HG03097 (cell line): Measurements from ENCODE around the gene BMAL1.
"Not testable (repeated sequence)": the region's sequence is repeated elsewhere in the genome, so short reads cannot be mapped to it uniquely, and the experiment has no call there.

Experiments
- ATAC-seq: cut with Tn5 transposase; IDR thresholded peaks from one replicate; pipeline ENCODE4 v1.9.1; 2021; ENCODE audit not compliant: unreplicated experiment, low FRiP score

The BMAL1 gene

GRCh38 chr11:13368041-13368446, 90.5 kb downstream of the BMAL1 start:
- no peak for ATAC-seq

- no peak for ATAC-seq
Observed at GRCh38 chr11:13373216-13373615, 95.6 kb downstream of the BMAL1 start.

- ATAC-seq = no peak
Observed at GRCh38 chr11:13375798-13376197, 98.2 kb downstream of the BMAL1 start.

- no peak for ATAC-seq
Observed at GRCh38 chr11:13376402-13376801, 98.8 kb downstream of the BMAL1 start.

- no peak for ATAC-seq
Observed at GRCh38 chr11:13376838-13377237, 99.2 kb downstream of the BMAL1 start.

GRCh38 chr11:13378316-13378715, 100.7 kb downstream of the BMAL1 start:
- no peak for ATAC-seq

- no peak for ATAC-seq
Observed at GRCh38 chr11:13380731-13381130, 103.1 kb downstream of the BMAL1 start.

GRCh38 chr11:13382751-13383150, 105.2 kb downstream of the BMAL1 start:
- ATAC-seq = no peak

- no peak for ATAC-seq
Observed at GRCh38 chr11:13384908-13385640, 107.5 kb downstream of the BMAL1 start.

GRCh38 chr11:13386567-13386966, 109.0 kb downstream of the BMAL1 start:
- no peak for ATAC-seq

- ATAC-seq = no peak
Observed at GRCh38 chr11:13388741-13389140, 111.2 kb downstream of the BMAL1 start.

- ATAC-seq = no peak
Observed at GRCh38 chr11:13391217-13391616, 113.6 kb downstream of the BMAL1 start.

- not testable (repeated sequence) for ATAC-seq
Observed at GRCh38 chr11:13398335-13398734, 120.7 kb downstream of the BMAL1 start.

GRCh38 chr11:13405220-13405619, 127.6 kb downstream of the BMAL1 start:
- no peak for ATAC-seq

- ATAC-seq = no peak
Observed at GRCh38 chr11:13415201-13415600, 137.6 kb downstream of the BMAL1 start.

GRCh38 chr11:13421561-13421960, 144.0 kb downstream of the BMAL1 start:
- no peak for ATAC-seq

GRCh38 chr11:13423372-13423771, 145.8 kb downstream of the BMAL1 start:
- ATAC-seq = no peak

- no peak for ATAC-seq
Observed at GRCh38 chr11:13427440-13427839, 149.8 kb downstream of the BMAL1 start.

GRCh38 chr11:13429288-13429687, 151.7 kb downstream of the BMAL1 start:
- ATAC-seq = no peak

GRCh38 chr11:13429836-13430235, 152.2 kb downstream of the BMAL1 start:
- ATAC-seq = no peak

- no peak for ATAC-seq
Observed at GRCh38 chr11:13433437-13433836, 155.8 kb downstream of the BMAL1 start.

- ATAC-seq = no peak
Observed at GRCh38 chr11:13434247-13435205, 156.9 kb downstream of the BMAL1 start.
